ENCODE measurements around the gene MRPL34.

The MRPL34 gene

DNA sequence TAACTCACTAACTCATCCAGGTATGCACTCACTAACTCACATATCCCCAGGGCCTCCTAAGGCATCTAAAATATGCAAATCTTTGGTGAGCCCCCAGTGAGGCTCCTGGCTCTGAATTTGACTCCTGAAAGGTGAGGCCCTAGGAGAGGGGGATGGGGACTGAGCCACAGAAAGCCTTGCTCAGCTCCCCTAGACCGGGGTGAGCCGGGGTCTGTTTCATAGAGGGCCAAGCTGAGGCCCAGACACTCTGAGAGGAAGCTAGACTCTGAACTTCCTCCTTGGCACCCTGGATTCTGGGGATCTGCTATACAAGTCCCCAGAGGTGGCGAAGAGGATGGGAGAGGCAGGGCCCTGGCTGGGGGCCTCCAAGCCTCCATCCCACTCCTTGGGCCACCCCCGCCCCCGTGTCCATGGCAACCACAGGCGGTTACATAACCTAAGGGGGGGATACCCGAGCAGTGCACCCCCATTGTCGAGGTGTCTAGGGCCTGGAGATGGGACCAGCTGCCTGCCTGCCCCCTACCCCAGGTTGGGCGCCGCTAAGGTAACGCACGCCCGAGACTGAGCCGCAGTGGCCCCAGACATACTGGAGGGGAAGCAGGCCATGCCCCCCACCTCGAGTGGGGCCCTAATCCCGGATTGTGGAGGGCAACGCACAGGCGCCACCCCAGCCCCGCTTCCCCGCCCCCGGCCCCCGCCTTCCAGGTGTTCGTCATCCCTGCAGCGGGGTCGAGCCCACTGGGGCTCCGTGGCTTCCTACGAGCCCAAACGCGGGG is 3.1 kb upstream of the MRPL34 start:
- Histone ChIP-seq H3K4me3 (ENCODE audit: extremely low read depth, insufficient read depth, low read length, poor library complexity, severe bottlenecking) (peak overlapping the region; percentile 50), H3K4me1 (ENCODE audit: control insufficient read depth, insufficient read depth, low read length, poor library complexity, severe bottlenecking) (peaks cover 6% of the 10 kb centered on the region), H3K36me3 (ENCODE audit: control insufficient read depth, insufficient read depth, low read length) (peaks cover 20% of the 10 kb centered on the region), H3K9me3 (ENCODE audit: control insufficient read depth, low read length) (peaks cover 6% of the 10 kb centered on the region), H3K27ac (ENCODE audit: low read depth, low read length, severe bottlenecking) (no peak overlapping the region)
- 28 to 32% methylated on average over 21 to 29 of the region's 29 CpGs for WGBS, 2 experiments (ENCODE audit: insufficient coverage in 2 of 2)

DNA sequence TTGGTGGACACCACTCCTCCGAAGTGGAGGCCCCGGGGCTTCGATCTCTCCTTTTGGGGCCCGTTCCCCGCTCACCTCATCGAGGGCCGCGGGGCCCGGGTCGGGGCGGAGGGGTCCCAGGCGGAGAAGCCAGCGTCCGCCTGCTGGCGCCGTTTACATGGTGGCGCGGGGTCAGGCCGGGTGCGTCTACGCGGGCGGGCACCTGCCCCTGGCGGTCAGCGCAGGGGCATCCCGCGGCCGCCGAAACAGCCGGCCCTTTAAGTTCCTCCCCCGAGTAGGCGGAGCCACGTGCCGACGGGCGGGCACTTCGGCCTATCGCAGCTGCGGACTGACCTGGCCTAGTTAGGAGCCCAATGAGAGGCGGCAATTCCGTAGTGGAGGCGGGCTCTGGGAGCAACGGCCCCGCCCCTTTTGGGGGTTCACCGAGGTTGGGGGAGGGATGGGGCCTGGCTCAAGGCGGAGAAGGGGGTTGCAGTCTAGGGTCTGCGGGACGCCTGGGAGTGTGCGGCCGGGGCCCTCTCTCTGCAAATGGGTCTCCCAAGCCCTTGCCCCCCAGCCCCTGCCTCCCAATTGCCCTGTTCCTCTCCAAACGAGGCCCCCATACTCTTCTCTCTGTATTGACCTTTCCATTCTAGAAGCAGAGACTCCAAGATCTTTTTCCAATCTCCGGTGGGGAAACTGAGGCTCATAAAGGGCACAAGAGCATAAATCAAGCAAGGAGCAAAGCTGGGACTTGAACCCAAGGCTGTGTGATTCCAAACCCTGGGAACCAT is 2.3 kb upstream of the MRPL34 start, which contains the start of gene ABHD8:
Gene ABHD8, minus strand, starts transcription at position 259 of the 773 bp plus-strand sequence. CDS start 1,809 bp downstream, outside the sequence.
- Histone ChIP-seq H3K4me1 (ENCODE audit: control insufficient read depth, insufficient read depth, low read length, poor library complexity, severe bottlenecking) (peaks cover 6% of the 10 kb centered on the region), H3K36me3 (ENCODE audit: control insufficient read depth, insufficient read depth, low read length) (peaks cover 15% of the 10 kb centered on the region), H3K9me3 (ENCODE audit: control insufficient read depth, low read length) (peaks cover 2% of the 10 kb centered on the region), H3K4me3 (ENCODE audit: extremely low read depth, insufficient read depth, low read length, poor library complexity, severe bottlenecking) (peak within 1 kb of the TSS; percentile 50), H3K27ac (ENCODE audit: low read depth, low read length, severe bottlenecking) (no peak within 1 kb of the TSS)
- 3 to 7% methylated on average over 42 to 52 of the region's 52 CpGs for WGBS, 2 experiments (ENCODE audit: insufficient coverage in 2 of 2)

DNA sequence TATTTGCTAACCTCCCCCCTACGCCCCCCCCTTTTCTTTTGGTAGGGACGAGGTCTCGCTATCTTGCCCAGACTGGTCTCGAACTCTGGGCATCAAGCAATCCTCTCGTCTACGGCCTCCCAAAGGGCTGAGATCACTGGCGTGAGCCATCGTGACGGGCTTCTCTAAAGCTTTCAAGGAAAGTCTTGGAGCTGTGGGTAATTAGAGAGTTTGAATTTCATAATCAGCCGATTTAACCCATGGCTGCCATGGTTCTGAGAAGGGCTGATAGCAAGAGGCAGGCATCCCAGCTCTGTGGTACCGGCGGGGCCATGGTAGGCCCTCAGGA is 1.8 kb upstream of the MRPL34 start:
- H3K36me3 ChIP-seq (ENCODE audit: control insufficient read depth, insufficient read depth, low read length): peaks cover 9% of the 10 kb centered on the region
- 80 to 93% methylated on average over 9 to 10 of the region's 12 CpGs for WGBS, 2 experiments (ENCODE audit: insufficient coverage in 2 of 2)
- no peak overlapping the region for H3K4me3 ChIP-seq (ENCODE audit: extremely low read depth, insufficient read depth, low read length, poor library complexity, severe bottlenecking)
- no peak overlapping the region for H3K27ac ChIP-seq (ENCODE audit: low read depth, low read length, severe bottlenecking)
- peaks cover 7% of the 10 kb centered on the region for H3K4me1 ChIP-seq (ENCODE audit: control insufficient read depth, insufficient read depth, low read length, poor library complexity, severe bottlenecking)
- H3K9me3 ChIP-seq (ENCODE audit: control insufficient read depth, low read length): no peaks in the 10 kb centered on the region

DNA sequence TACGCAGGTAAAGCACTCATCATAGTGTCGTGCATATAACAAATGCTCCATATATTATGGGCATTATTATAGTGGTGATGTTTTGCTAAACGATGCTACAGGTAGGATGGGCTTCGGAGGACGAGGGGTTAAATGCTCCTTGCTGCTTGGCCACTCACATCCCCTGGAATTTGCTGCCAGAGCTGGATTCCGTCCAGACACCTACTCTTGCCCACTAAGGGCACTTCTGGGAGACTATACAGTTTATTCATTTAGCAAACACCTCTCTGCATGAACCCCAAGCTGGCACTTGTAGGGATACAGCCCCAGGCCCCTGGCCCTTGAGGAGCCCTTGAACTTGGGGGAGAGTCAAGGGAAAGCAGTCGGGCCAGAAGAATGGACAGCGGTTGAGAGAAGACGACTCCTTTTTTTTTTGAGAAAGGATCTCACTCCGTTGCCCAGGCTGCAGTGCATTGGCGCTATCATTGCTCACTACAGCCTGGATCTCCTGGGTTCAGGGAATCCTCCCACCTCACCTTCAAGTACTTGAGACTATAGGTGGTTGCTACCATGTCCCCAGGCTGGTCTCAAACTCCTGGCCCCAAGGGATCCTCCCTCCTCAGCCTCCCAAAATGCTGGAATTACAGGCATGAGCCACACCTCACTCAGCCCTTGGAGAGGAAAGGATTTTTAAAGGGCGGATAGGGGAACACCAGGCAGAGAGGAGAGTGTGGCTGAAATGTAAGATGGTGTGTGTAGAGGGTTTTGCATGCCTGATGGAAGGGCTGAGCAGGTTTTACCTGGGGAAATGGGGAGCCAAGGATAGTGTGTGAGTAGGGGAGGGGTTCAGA is 1.1 kb upstream of the MRPL34 start:
- Histone ChIP-seq H3K4me1 (ENCODE audit: control insufficient read depth, insufficient read depth, low read length, poor library complexity, severe bottlenecking) (peaks cover 9% of the 10 kb centered on the region), H3K4me3 (ENCODE audit: extremely low read depth, insufficient read depth, low read length, poor library complexity, severe bottlenecking) (peak overlapping the region; percentile 76), H3K27ac (ENCODE audit: low read depth, low read length, severe bottlenecking) (no peak overlapping the region), H3K36me3 (ENCODE audit: control insufficient read depth, insufficient read depth, low read length) (peaks cover 8% of the 10 kb centered on the region), H3K9me3 (ENCODE audit: control insufficient read depth, low read length) (no peaks in the 10 kb centered on the region)
- 87 to 90% methylated on average over 7 to 10 of the region's 12 CpGs for WGBS, 2 experiments (ENCODE audit: insufficient coverage in 2 of 2)

DNA sequence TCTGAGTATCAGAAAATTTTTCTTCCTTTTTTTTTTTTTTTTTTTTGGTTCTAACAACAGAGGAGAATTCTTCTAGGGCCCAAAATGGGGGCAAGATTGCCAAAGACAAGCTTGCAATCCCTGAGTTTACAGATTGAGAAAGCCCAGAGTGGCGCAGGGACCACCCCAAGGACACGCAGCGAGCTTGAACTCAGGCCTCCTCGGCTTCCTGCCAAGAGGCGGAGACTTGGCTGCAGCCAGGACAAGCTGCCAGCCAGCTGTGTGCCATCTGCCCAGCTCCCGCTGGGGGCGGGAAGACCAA is 506 bp upstream of the MRPL34 start:
- WGBS, 2 experiments (ENCODE audit: insufficient coverage in 2 of 2): 10 to 17% methylated on average over 7 of the region's 7 CpGs
- Histone ChIP-seq H3K4me3 (ENCODE audit: extremely low read depth, insufficient read depth, low read length, poor library complexity, severe bottlenecking) (peak overlapping the region; percentile 76), H3K9me3 (ENCODE audit: control insufficient read depth, low read length) (no peaks in the 10 kb centered on the region), H3K36me3 (ENCODE audit: control insufficient read depth, insufficient read depth, low read length) (peaks cover 8% of the 10 kb centered on the region), H3K27ac (ENCODE audit: low read depth, low read length, severe bottlenecking) (no peak overlapping the region), H3K4me1 (ENCODE audit: control insufficient read depth, insufficient read depth, low read length, poor library complexity, severe bottlenecking) (peaks cover 9% of the 10 kb centered on the region)

DNA sequence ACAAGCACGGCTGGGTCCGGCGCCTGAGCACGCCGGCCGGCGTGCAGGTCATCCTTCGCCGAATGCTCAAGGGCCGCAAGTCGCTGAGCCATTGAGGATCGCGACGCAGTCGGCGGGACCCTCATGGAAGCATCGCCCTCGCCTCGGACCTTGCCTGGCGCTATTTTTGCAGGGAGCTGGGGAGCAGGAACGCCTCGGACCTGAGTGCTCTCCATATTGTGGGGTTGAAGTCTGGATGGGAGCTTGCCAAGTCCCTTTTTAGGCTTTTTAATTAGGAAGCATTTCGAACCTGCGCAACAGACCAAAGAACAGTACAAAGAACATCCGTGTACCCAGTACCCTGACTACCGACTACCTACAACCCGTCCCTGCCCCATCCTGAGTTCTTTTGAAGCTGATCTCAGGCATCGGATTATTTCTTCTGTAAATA is 628 bp downstream of the MRPL34 start:
- H3K4me3 ChIP-seq (ENCODE audit: extremely low read depth, insufficient read depth, low read length, poor library complexity, severe bottlenecking): peak overlapping the region; percentile 76
- 4 to 5% methylated on average over 23 to 24 of the region's 28 CpGs for whole genome bisulfite sequencing, 2 experiments (ENCODE audit: insufficient coverage in 2 of 2)
- H3K9me3 ChIP-seq (ENCODE audit: control insufficient read depth, low read length): no peaks in the 10 kb centered on the region
- H3K36me3 ChIP-seq (ENCODE audit: control insufficient read depth, insufficient read depth, low read length): peaks cover 14% of the 10 kb centered on the region
- H3K4me1 ChIP-seq (ENCODE audit: control insufficient read depth, insufficient read depth, low read length, poor library complexity, severe bottlenecking): peaks cover 11% of the 10 kb centered on the region
- H3K27ac ChIP-seq (ENCODE audit: low read depth, low read length, severe bottlenecking): peak overlapping the region; percentile 72

DNA sequence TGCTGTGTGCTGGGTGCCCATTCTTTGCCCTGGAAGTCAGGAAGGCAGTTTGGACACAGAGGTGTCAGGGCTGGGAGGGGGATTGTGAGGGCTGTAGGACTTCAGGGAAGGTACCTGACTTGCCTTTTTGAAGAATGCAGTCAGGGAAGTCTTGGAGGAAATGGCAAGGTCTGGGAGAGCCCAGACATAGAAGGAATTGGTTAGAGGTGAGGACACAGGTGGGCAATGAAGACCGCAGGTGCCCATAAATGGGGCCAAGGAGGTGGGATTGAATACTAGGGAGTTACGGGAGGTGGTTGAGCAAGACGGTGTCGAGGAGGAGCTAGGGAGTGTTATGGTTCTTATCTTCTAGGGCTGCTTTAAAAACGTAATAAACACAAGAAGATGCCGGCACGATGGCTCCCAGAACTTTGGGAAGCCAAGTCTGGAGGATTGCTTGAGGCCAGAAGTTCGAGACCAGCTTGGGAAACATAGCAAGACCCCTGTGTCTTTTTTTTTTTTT is 2.3 kb downstream of the MRPL34 start:
- H3K9me3 ChIP-seq (ENCODE audit: control insufficient read depth, low read length): no peaks in the 10 kb centered on the region
- WGBS, 2 experiments (ENCODE audit: insufficient coverage in 2 of 2): 95 to 100% methylated on average over 6 to 7 of the region's 8 CpGs

DNA sequence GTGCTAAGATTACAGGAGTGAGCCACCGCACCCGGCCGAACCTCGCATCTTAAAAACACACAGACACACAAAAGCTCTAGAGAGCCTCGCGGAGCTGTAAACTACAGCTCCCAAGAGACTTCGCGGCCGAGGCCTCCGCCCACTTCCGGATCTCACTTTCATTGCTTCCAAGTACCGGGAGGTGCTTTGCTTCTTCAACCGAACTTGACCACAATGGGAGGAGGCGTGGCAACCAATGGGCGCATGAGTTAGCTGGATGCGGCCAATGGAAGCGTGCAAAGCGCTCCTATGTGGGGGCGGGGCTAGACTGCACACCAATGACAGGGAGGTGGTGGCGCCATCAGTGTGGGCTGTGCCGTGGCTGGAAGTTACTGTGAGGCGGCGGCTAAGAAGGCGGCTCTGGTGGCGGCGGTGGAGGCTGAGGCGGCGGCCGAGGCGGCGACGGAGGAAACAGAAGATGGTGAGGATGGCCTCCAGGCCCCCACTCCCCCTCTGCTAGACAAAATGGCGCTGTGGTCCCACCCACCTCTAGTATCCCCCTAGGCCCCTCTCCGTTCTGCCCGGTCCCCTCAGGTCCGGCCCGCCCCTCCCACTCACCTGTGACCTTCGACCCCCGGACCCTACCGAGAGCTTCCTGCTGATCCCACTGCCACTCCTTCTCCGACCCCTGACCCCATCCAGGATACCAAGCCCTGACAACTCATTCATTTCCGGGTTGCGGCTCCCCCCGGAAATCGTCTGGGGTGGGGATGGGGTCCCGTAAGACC is 3.7 kb downstream of the MRPL34 start, which contains the start of gene DDA1:
Gene DDA1, plus strand, starts transcription at position 366 of the 767 bp plus-strand sequence. Its CDS starts 92 bp downstream, at position 458.
- peaks cover 25% of the 10 kb centered on the region for H3K4me1 ChIP-seq (ENCODE audit: control insufficient read depth, insufficient read depth, low read length, poor library complexity, severe bottlenecking)
- 0 to 1% methylated on average over 39 to 42 of the region's 46 CpGs for WGBS, 2 experiments (ENCODE audit: insufficient coverage in 2 of 2)
- H3K9me3 ChIP-seq (ENCODE audit: control insufficient read depth, low read length): no peaks in the 10 kb centered on the region
- H3K27ac ChIP-seq (ENCODE audit: low read depth, low read length, severe bottlenecking): peak within 1 kb of the TSS; percentile 72
- peaks cover 27% of the 10 kb centered on the region for H3K36me3 ChIP-seq (ENCODE audit: control insufficient read depth, insufficient read depth, low read length)
- H3K4me3 ChIP-seq (ENCODE audit: extremely low read depth, insufficient read depth, low read length, poor library complexity, severe bottlenecking): peak within 1 kb of the TSS; percentile 97

More for the DNA sequence above, 2.3 kb downstream of the MRPL34 start:
- Histone ChIP-seq H3K36me3 (ENCODE audit: control insufficient read depth, insufficient read depth, low read length) (peaks cover 13% of the 10 kb centered on the region), H3K4me1 (ENCODE audit: control insufficient read depth, insufficient read depth, low read length, poor library complexity, severe bottlenecking) (peaks cover 26% of the 10 kb centered on the region), H3K4me3 (ENCODE audit: extremely low read depth, insufficient read depth, low read length, poor library complexity, severe bottlenecking) (no peak overlapping the region), H3K27ac (ENCODE audit: low read depth, low read length, severe bottlenecking) (no peak overlapping the region)

DNA sequence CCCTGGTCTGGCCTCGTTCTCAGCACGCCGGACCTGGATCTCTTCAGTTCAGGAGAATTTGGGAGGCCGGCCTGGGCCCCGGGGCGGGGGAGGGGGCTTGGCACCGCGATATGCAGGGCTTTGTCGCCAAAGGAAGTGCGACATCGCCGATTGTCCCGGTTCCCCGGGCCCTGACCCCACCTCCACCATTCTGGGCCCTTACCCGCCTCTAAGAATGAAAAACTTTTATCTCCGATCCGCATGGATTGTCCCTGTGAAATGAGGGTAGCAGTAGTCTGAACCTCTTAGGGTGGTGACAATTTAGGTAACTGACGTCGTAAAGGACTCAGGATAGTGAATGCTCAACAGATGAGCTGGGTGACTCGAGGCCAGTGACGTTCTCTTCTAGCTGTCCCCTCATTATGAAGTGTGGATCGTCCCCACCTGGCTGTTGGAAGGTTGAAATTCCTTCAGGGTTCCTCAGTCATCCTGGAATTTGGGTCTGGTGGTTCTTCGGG is 4.3 kb downstream of the MRPL34 start:
- Histone ChIP-seq H3K27ac (ENCODE audit: low read depth, low read length, severe bottlenecking) (peak overlapping the region; percentile 72), H3K9me3 (ENCODE audit: control insufficient read depth, low read length) (no peaks in the 10 kb centered on the region), H3K4me1 (ENCODE audit: control insufficient read depth, insufficient read depth, low read length, poor library complexity, severe bottlenecking) (peaks cover 25% of the 10 kb centered on the region), H3K4me3 (ENCODE audit: extremely low read depth, insufficient read depth, low read length, poor library complexity, severe bottlenecking) (peak overlapping the region; percentile 97), H3K36me3 (ENCODE audit: control insufficient read depth, insufficient read depth, low read length) (peaks cover 33% of the 10 kb centered on the region)
- WGBS, 2 experiments (ENCODE audit: insufficient coverage in 2 of 2): 4 to 5% methylated on average over 11 to 14 of the region's 23 CpGs

Data from mesodermal cell (in vitro differentiated cells).